HEK293 (cell line): Measurements from ENCODE around the gene GALT.
A peak's percentile ranks its signal among the peaks of the same experiment; 100 is the strongest.

Source experiments
- CTCF ChIA-PET: fragments of 350-600 bp; formaldehyde crosslinking; extraction: SDS; loops from one replicate; lab custom pipeline; 2021; ENCODE audit warnings: antibody characterized with exemption; lab: Yijun Ruan, JAX
- POLR2A ChIA-PET: fragments of 300-600 bp; formaldehyde crosslinking; extraction: SDS; loops from one replicate; lab custom pipeline; 2020; ENCODE audit warnings: antibody characterized with exemption, inconsistent platforms; lab: Yijun Ruan, JAX
- H3K27ac ChIP-seq: fragments of 200-500 bp; sonication (Bioruptor generic); 2 replicates; pipeline ENCODE4 v1.5.1; 2014; ENCODE audit warnings: low read depth, low read length, control low read depth, inconsistent platforms; ENCODE audit errors: extremely low read depth
- H3K36me3 ChIP-seq, 2 experiments: fragments of 200-500 bp in 1 of 2; sonication (Bioruptor generic) in 1 of 2; 1 replicate in 1 of 2; 2 replicates in 1 of 2; pipeline ENCODE4 v1.5.1; 2014 to 2017; ENCODE audit warnings: inconsistent platforms in 2 of 2, low read length in 2 of 2; ENCODE audit not compliant: control insufficient read depth in 2 of 2, insufficient read depth in 1 of 2
- H3K4me1 ChIP-seq: fragments of 200-500 bp; sonication (Bioruptor generic); 2 replicates; pipeline ENCODE4 v1.5.1; 2014; ENCODE audit warnings: mild to moderate bottlenecking, low read length, inconsistent platforms; ENCODE audit not compliant: control insufficient read depth, insufficient read depth
- H3K4me3 ChIP-seq: 2 replicates; pipeline ENCODE4 v1.5.1; 2011; ENCODE audit warnings: low read depth, mild to moderate bottlenecking, control low read depth, low read length, moderate library complexity
- H3K9me3 ChIP-seq: fragments of 200-500 bp; sonication (Bioruptor generic); 2 replicates; pipeline ENCODE4 v1.5.1; 2014; ENCODE audit warnings: low read depth, low read length, inconsistent platforms; ENCODE audit not compliant: control insufficient read depth, insufficient read depth
- BCL11A ChIP-seq: fragments of 450-650 bp; formaldehyde crosslinking; IDR thresholded peaks from 2 replicates; pipeline ENCODE4 v1.5.1; 2016; ENCODE audit warnings: low read depth, missing biosample characterization, missing genetic modification characterization
- FEZF1 ChIP-seq: fragments of 450-650 bp; formaldehyde crosslinking; IDR thresholded peaks from 2 replicates; pipeline ENCODE4 v1.5.1; 2016; ENCODE audit warnings: missing biosample characterization, missing genetic modification characterization
- KLF16 ChIP-seq: fragments of 450-650 bp; formaldehyde crosslinking; IDR thresholded peaks from 2 replicates; pipeline ENCODE4 v1.5.1; 2017; ENCODE audit warnings: missing biosample characterization, missing genetic modification characterization
- SCRT2 ChIP-seq: fragments of 450-650 bp; formaldehyde crosslinking; IDR thresholded peaks from 2 replicates; pipeline ENCODE4 v1.5.1; 2016; ENCODE audit warnings: missing biosample characterization, missing genetic modification characterization
- SP7 ChIP-seq: fragments of 450-650 bp; formaldehyde crosslinking; IDR thresholded peaks from 2 replicates; pipeline ENCODE4 v1.5.1; 2016; ENCODE audit warnings: missing biosample characterization, missing genetic modification characterization
- YY1 ChIP-seq: fragments of 450-650 bp; formaldehyde crosslinking; IDR thresholded peaks from 2 replicates; pipeline ENCODE4 v1.5.1; 2018; ENCODE audit warnings: missing biosample characterization, missing genetic modification characterization
- ZBTB48 ChIP-seq: fragments of 450-650 bp; formaldehyde crosslinking; IDR thresholded peaks from 2 replicates; pipeline ENCODE4 v1.5.1; 2016; ENCODE audit warnings: missing biosample characterization, missing genetic modification characterization
- ZNF169 ChIP-seq: fragments of 450-650 bp; formaldehyde crosslinking; IDR thresholded peaks from 2 replicates; pipeline ENCODE4 v1.5.1; 2016; ENCODE audit warnings: missing biosample characterization, missing genetic modification characterization
- ZNF239 ChIP-seq: fragments of 450-650 bp; formaldehyde crosslinking; IDR thresholded peaks from 2 replicates; pipeline ENCODE4 v1.5.1; 2016; ENCODE audit warnings: missing biosample characterization, missing genetic modification characterization
- ZNF654 ChIP-seq: fragments of 450-650 bp; formaldehyde crosslinking; IDR thresholded peaks from 2 replicates; pipeline ENCODE4 v1.5.1; 2016; ENCODE audit warnings: low read depth, missing biosample characterization, missing genetic modification characterization
- ZNF664 ChIP-seq: fragments of 450-650 bp; formaldehyde crosslinking; IDR thresholded peaks from 2 replicates; pipeline ENCODE4 v1.5.1; 2016; ENCODE audit warnings: missing biosample characterization, missing genetic modification characterization
- TF ChIP-seq, protein P1 (sequence below): fragments of 450-650 bp; formaldehyde crosslinking; IDR thresholded peaks from 2 replicates; pipeline ENCODE4 v1.5.1; 2016; ENCODE audit warnings: missing biosample characterization, missing genetic modification characterization, low read depth
- TF ChIP-seq, protein P2 (sequence below): fragments of 450-650 bp; formaldehyde crosslinking; IDR thresholded peaks from 2 replicates; pipeline ENCODE4 v1.5.1; 2017; ENCODE audit warnings: missing biosample characterization, missing genetic modification characterization
- TF ChIP-seq, protein P3 (sequence below): fragments of 450-650 bp; formaldehyde crosslinking; IDR thresholded peaks from 2 replicates; pipeline ENCODE4 v1.5.1; 2016; ENCODE audit warnings: missing biosample characterization, missing genetic modification characterization

The GALT gene

DNA sequence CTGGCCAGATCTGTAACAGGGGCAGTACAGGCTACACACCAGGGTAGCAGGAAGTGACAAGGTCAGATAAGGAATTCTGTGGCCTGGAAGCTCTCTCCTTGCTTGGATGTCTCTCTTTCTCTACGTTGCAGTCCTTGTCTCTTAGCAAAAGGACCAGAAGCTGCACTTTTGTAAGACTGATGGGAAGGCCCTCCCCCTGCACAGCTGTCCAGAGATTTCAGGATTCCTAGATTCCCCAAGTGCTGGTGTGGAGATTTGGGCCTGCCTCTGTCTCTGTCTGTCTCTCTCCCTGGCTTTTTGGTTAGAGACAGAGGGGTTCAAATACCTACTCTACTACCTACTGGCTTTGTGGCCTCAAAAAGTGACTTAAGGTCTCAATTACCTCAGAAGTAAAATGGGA, 46.9 kb upstream of the GALT start:
- H3K4me3 ChIP-seq, result no peak overlapping the region
- POLR2A ChIA-PET, result no interaction called here
- no peak for TF ChIP-seq ZNF239 (tag by site-specific recombination)
- TF ChIP-seq, all 188 proteins: peak for 0
- Histone ChIP-seq H3K4me1 (no peaks in the 10 kb centered on the region), H3K27ac (no peak overlapping the region), H3K9me3 (no peaks in the 10 kb centered on the region), H3K36me3 (no peaks in the 10 kb centered on the region)
- CTCF ChIA-PET, result interaction anchor here (0.8 to 4.8 kb wide), 8 partner anchors 8 to 196 kb away, joined by 4 to 30 read pairs (median 8); no protein-coding TSS in a partner anchor

DNA sequence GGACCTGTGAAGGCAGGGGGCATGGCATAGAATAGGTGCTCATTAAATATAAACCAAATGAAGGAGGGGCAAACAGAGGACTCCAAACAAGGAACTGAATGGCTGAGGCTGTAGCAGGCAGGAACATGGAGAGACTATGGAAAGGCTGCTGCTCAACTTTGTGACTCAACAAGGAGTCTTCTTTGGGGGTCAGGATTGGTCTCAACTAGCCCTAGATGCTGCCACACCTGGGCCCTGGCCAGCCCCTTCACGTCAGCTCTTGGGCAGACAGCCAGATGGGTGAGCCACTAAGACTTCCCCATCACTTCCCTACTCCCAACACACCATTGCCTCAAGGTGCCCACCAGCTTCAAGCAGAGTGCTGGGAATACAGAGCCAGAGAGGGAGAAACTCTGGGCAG, 45.6 kb upstream of the GALT start:
- TF ChIP-seq ZNF664 (peak; percentile 29; the same call in 1 of the 2 replicates), FEZF1 (no peak)
- no peak overlapping the region for H3K27ac ChIP-seq
- no peak overlapping the region for H3K4me3 ChIP-seq
- H3K9me3 ChIP-seq, result no peaks in the 10 kb centered on the region
- H3K36me3 ChIP-seq, result no peaks in the 10 kb centered on the region
- H3K4me1 ChIP-seq, result no peaks in the 10 kb centered on the region
- CTCF ChIA-PET, result interaction anchor here (0.7 to 4.8 kb wide), 5 partner anchors 9 to 197 kb away, joined by 3 to 30 read pairs (median 15); no protein-coding TSS in a partner anchor
- POLR2A ChIA-PET, result no interaction called here

DNA sequence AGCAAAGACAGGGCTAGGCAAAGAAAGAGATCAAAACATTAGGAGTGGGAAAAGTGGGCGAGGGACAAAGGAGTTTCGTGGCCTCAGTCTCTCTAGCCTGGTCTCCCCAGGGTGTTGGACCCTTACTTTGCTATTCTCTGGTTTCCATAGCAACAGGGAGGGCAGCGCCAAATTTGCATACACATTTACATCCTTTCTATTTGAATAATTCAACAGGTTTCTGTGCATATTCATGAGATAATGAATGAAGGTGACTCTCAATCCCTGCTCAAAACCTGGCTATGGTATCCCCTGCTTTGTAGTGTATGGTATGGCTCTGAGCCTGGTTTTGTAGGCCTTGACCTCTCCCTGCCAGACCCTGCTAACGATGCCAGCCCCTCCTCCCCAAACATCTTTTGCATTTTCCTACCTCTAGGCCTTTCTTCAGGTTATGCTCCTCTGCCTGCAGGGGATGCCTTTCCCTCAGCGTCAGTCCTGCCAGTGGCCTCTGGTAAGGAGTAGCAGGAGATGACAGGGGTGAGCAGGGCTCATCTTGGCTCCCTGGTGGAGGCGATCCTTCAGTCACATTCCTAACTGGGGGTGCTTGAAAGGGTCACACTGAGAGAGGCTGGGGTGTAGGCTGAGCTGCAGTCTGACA, 44.4 kb upstream of the GALT start:
- Histone ChIP-seq H3K4me3 (no peak overlapping the region), H3K36me3 (no peaks in the 10 kb centered on the region), H3K4me1 (no peaks in the 10 kb centered on the region), H3K27ac (no peak overlapping the region), H3K9me3 (no peaks in the 10 kb centered on the region)
- CTCF ChIA-PET, result interaction anchor here (0.7 to 6.1 kb wide), 17 partner anchors 9 to 270 kb away, joined by 3 to 105 read pairs (median 11); partner anchors contain the start of genes CCL27 and MYORG
- TF ChIP-seq KLF16, result no peak
- TF ChIP-seq, protein P1, sequence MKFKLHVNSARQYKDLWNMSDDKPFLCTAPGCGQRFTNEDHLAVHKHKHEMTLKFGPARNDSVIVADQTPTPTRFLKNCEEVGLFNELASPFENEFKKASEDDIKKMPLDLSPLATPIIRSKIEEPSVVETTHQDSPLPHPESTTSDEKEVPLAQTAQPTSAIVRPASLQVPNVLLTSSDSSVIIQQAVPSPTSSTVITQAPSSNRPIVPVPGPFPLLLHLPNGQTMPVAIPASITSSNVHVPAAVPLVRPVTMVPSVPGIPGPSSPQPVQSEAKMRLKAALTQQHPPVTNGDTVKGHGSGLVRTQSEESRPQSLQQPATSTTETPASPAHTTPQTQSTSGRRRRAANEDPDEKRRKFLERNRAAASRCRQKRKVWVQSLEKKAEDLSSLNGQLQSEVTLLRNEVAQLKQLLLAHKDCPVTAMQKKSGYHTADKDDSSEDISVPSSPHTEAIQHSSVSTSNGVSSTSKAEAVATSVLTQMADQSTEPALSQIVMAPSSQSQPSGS (tag by site-specific recombination), result no peak
- TF ChIP-seq, protein P2, sequence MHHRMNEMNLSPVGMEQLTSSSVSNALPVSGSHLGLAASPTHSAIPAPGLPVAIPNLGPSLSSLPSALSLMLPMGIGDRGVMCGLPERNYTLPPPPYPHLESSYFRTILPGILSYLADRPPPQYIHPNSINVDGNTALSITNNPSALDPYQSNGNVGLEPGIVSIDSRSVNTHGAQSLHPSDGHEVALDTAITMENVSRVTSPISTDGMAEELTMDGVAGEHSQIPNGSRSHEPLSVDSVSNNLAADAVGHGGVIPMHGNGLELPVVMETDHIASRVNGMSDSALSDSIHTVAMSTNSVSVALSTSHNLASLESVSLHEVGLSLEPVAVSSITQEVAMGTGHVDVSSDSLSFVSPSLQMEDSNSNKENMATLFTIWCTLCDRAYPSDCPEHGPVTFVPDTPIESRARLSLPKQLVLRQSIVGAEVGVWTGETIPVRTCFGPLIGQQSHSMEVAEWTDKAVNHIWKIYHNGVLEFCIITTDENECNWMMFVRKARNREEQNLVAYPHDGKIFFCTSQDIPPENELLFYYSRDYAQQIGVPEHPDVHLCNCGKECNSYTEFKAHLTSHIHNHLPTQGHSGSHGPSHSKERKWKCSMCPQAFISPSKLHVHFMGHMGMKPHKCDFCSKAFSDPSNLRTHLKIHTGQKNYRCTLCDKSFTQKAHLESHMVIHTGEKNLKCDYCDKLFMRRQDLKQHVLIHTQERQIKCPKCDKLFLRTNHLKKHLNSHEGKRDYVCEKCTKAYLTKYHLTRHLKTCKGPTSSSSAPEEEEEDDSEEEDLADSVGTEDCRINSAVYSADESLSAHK (tag by site-specific recombination), result no peak
- TF ChIP-seq ZNF664, result no peak
- 0 out of 2 replicates have a peak, but pooled peaks have one; percentile 43 for TF ChIP-seq SCRT2 (tag by site-specific recombination)
- TF ChIP-seq BCL11A (tag by site-specific recombination), result no peak
- TF ChIP-seq SP7 (tag by site-specific recombination), result no peak
- POLR2A ChIA-PET, result no interaction called here

DNA sequence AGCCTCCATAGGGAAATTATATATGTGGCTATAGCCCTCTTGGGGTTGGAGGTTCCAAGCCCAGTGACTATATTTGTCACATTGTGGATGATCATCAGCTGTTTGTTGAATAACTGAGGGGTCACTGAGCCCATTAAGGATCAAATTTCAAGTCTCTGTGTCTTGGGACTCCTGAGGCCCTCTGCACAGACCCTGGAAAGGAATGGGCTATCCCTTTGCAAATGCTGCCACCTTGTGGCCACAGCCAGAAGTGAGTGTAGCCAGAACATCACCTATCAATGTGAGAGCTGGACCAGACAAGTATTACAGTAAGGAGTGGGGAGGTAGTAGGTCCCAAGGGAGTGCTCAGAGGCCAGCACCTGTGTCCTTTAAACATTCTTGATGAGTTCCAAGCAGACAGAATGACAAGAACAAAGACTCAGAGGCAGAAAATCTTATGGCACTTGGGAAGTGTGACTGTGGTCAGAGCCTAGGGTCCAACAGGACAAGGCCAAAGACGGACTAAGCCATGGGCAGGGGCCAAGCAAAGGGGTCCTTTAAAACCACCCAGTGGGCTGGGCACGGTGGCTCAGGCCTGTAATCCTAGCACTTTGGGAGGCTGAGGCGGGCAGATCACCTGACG, 42.8 kb upstream of the GALT start:
- TF ChIP-seq ZNF654 (tag by site-specific recombination) (peak; percentile 87), YY1 (tag by site-specific recombination) (0 out of 2 replicates have a peak, but pooled peaks have one; percentile 18), ZBTB48 (tag by site-specific recombination) (peak; percentile 29; the same call in 1 of the 2 replicates), ZNF169 (no peak)
- TF ChIP-seq, protein P3, sequence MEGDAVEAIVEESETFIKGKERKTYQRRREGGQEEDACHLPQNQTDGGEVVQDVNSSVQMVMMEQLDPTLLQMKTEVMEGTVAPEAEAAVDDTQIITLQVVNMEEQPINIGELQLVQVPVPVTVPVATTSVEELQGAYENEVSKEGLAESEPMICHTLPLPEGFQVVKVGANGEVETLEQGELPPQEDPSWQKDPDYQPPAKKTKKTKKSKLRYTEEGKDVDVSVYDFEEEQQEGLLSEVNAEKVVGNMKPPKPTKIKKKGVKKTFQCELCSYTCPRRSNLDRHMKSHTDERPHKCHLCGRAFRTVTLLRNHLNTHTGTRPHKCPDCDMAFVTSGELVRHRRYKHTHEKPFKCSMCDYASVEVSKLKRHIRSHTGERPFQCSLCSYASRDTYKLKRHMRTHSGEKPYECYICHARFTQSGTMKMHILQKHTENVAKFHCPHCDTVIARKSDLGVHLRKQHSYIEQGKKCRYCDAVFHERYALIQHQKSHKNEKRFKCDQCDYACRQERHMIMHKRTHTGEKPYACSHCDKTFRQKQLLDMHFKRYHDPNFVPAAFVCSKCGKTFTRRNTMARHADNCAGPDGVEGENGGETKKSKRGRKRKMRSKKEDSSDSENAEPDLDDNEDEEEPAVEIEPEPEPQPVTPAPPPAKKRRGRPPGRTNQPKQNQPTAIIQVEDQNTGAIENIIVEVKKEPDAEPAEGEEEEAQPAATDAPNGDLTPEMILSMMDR (tag by site-specific recombination), result peak; percentile 77
- no peak overlapping the region for H3K27ac ChIP-seq
- no peaks in the 10 kb centered on the region for H3K4me1 ChIP-seq
- no peak overlapping the region for H3K4me3 ChIP-seq
- CTCF ChIA-PET, result interaction anchor here (0.5 to 6.1 kb wide), 56 partner anchors 10 to 1230 kb away, joined by 3 to 105 read pairs (median 5); partner anchors contain the start of genes ARID3C, DCTN3, MYORG and SIGMAR1
- no peaks in the 10 kb centered on the region for H3K36me3 ChIP-seq
- H3K9me3 ChIP-seq, result no peaks in the 10 kb centered on the region
- POLR2A ChIA-PET, result interaction anchor here (1.3 kb wide), 1 partner anchor 16 kb away, joined by 3 read pairs; the partner anchor contains the start of gene DCTN3
